COR-L47 (cell line): ENCODE results near the gene TMEM139.
"Not testable (repeated sequence)": the region's sequence is repeated elsewhere in the genome, so short reads cannot be mapped to it uniquely, and the experiment has no call there.

ENCODE experiments used
- DNase-seq: peaks from one replicate; lab custom pipeline; 2025; lab: John Stamatoyannopoulos, UW

TMEM139 gene

GRCh38 chr7:143289421-143289820, 4.7 kb downstream of the TMEM139 start:
- no peak for DNase-seq

GRCh38 chr7:143289888-143290287, 5.1 kb downstream of the TMEM139 start:
- DNase-seq = not testable (repeated sequence)

DNA sequence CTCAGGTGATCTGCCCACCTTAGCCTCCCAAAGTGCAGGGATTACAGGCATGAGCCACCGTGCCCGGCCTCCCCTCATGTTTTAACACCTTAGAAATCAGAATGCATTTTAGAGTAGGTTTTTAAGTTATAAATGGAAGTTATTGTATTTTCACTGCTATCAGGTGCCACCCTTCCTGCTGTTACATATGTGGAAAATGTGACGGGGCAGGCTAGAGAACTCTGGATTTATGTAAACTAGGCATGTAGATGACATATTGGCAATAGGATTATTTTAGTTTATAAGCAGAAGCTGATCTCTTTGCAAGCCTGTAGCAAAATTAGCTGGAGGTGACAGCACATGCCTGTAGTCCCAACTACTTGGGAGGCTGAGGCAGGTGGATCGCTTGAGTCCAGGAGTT, 5.5 kb downstream of the TMEM139 start:
- DNase-seq = no peak

- no peak for DNase-seq
Observed at GRCh38 chr7:143292876-143293275, 8.1 kb downstream of the TMEM139 start.

DNA sequence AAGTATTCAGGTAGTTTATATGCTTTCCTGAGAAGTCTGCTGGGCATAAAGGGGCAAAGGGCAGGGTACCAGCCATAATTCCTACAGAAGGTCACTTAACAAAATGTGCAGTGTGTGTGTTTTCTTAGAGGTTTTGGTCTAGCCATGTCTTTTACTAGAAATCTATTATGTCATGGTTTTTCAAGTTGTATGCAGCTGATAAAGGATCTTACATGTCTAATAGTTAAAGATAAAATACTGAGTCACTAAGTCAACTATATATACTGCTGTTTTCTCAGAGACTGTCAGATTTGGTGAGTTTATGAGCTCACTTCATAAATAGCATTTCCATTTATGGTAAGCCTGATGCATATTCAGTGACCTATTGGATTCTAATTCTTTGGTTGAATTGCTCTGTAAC, 11.1 kb downstream of the TMEM139 start:
- no peak for DNase-seq

DNA sequence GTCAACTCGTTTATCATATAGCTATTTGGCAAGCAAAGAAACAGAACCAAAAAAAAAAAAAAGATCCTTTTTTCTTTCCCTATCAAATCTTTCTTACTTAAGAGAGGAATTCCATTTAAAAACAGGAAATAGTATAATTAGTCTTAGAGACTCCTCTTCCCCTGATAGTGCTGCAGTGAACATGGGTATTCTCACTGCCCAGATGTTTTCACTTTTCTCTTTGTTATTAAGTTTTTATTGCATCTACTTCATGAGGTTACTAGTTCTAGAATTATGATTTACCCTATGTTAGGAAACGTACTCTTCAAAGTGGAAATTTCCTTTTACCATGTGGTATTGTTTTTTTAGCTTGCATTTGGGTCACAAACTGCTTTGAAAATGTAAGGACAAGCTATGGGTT, 11.9 kb downstream of the TMEM139 start:
- DNase-seq = no peak

- DNase-seq = no peak
Observed at GRCh38 chr7:143299346-143299745, 14.6 kb downstream of the TMEM139 start.

DNA sequence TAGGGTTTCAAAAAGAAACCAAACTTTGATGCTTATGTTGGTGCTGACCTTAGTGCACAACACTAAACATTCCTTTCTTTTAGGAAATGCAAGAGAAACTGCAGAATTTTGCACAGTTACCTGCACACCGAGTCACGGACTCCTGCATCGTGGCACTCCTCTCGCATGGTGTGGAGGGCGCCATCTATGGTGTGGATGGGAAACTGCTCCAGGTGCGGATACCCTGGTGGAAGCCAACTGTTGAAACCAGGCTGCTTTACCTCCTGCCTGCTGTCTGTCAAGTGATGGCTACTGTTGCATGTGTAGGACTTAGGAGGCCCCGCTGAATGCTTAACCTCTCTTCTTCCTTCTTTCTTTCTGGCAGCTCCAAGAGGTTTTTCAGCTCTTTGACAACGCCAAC, 15.1 kb downstream of the TMEM139 start:
- no peak for DNase-seq

DNA sequence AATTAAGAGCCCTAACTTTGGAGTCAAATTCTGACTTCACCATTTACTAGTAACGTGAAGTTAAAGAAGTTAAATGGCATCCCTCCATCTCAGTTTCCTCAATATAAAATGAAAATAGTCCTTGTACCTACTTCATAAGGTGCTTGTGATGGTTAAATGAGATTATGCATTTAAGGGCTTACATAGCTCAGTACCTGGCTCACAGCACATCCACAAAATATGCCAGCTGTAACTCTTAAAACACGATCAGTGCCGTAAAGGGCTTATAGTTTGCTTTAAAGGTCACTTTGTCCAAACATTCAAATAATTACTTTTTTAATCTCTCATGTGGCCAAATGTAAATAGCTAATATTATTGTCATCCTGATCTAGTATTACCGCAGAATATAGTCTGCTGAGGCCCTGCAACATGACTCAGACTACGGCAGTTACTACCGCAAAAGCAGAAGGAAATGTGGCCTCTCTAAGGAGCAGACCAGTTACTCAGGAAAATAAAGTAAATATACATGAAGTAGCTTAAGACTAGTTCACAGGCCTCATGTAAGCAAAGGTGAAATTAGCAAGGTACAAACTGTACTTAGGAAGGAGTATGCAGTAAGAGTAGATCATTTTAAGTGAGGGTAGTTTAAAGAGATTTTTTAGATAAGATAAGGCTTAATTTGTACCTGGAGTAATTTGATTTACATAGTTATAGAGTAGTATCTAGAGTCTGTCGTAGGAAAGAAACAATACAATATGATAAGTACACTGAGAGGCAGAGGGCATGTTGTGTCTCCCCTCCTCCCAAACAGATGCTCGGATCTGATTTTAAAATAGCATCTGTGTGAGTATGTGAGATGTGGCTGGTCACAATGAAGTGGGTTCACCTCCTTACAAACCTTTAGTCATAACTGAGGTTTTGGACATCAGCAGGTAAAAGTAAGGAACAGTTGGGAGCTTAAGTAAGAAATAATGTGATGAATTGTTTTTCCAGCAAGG, 16.5 kb downstream of the TMEM139 start:
- no peak for DNase-seq

DNA sequence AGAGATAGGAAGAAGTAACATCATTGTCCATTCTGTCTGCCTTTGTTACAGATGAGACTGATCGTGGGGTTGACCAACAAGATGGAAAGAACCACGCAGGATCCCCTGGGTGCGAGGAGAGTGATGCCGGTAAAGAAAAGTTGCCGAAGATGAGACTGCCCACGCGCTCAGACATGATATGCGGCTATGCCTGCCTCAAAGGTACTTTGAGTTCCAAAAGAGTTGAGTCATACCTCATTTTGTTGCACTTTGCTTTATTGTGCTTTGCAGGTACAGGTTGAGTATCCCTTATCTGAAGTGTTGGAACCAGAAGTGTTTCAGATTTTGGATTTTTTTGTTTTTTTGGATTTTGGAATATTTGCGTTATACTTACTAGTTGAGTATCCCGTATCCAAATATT, 19.0 kb downstream of the TMEM139 start:
- no peak for DNase-seq

DNA sequence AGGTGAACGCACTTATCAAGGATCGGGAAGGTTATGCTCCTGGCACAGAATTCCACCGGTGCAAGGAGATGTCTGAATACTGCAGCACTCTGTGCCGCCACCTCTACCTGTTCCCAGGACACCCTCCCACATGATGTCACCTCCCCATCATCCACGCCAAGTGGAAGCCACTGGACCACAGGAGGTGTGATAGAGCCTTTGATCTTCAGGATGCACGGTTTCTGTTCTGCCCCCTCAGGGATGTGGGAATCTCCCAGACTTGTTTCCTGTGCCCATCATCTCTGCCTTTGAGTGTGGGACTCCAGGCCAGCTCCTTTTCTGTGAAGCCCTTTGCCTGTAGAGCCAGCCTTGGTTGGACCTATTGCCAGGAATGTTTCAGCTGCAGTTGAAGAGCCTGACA, 20.2 kb downstream of the TMEM139 start:
- no peak for DNase-seq

GRCh38 chr7:143305423-143306070, 20.8 kb downstream of the TMEM139 start:
- DNase-seq = peak; percentile 17

DNA sequence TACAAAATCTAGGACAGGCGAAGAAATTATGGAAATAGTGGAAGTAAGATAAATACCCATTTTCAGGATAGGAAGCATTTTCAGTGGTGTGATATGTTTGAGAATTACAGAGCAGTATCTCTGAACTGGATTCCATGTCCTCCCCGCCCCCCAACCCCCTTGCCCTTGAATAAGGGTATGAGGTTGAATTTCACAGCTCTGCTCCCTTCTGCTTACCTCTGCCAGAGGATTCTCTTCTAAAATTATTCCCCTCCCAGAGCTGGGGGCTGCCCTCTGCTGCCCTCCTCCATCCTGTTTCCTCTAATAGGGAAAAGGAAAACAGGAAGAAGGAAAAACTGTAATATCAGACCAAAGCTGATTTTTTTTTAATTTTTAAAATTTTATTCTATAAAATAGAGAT, 23.9 kb downstream of the TMEM139 start:
- DNase-seq = no peak

- DNase-seq = no peak
Observed at GRCh38 chr7:143314127-143314526, 29.4 kb downstream of the TMEM139 start.

- no peak for DNase-seq
Observed at GRCh38 chr7:143315776-143316175, 31.0 kb downstream of the TMEM139 start, which contains the start of gene CLCN1. CLCN1 (plus strand) TSS chr7:143316111; CDS start chr7:143316213, 102 bp downstream.

DNA sequence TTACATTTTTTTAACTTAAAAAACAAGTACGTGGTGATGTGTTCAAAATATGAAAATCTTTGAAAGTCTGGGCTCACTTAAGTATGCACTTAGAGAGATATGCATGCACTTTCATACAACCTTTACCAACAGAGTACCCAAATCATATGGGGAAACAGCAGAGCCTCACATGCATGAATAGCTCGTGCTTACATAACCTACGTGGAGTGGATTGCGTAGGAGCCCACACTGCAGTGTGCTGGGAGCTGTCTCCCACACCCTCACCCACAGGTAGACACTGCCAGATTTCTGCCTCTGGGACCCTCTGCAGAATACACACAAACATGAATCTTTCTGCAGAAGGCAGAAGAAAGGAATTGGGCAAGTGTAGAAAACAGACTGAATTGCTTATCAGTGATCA, 31.7 kb downstream of the TMEM139 start:
- no peak for DNase-seq

- no peak for DNase-seq
Observed at GRCh38 chr7:143318661-143319060, 33.9 kb downstream of the TMEM139 start.

GRCh38 chr7:143320620-143321019, 35.9 kb downstream of the TMEM139 start:
- DNase-seq = no peak

- no peak for DNase-seq
Observed at GRCh38 chr7:143321242-143321641, 36.5 kb downstream of the TMEM139 start.

GRCh38 chr7:143321734-143322133, 37.0 kb downstream of the TMEM139 start:
- DNase-seq = no peak

GRCh38 chr7:143322760-143323633, 38.2 kb downstream of the TMEM139 start:
- no peak for DNase-seq

GRCh38 chr7:143323653-143324052, 38.9 kb downstream of the TMEM139 start:
- DNase-seq = no peak
